SK-N-SH treated with all-trans-retinoic acid at 6 μM for 48 hours (cell line): ENCODE results near the gene SCART1.
"Not testable (repeated sequence)": the region's sequence is repeated elsewhere in the genome, so short reads cannot be mapped to it uniquely, and the experiment has no call there.

Experiments used
- ATAC-seq: fragments of 200-7000 bp; cut with Tn5 transposase; 3 replicates; pipeline ENCODE4 v1.9.1; 2020; ENCODE audit warnings: mild to moderate bottlenecking, moderate library complexity
- ARNTL ChIP-seq: fragments of 450-650 bp; formaldehyde crosslinking; IDR thresholded peaks from 2 replicates; pipeline ENCODE4 v1.5.0; 2020; ENCODE audit warnings: low read depth, mild to moderate bottlenecking, moderate library complexity, borderline replicate concordance
- BACH2 ChIP-seq: fragments of 250-450 bp; sonication (Bioruptor Pico); IDR thresholded peaks from 2 replicates; pipeline ENCODE4 v1.9.0; 2021; ENCODE audit warnings: mild to moderate bottlenecking, borderline replicate concordance
- CREB5 ChIP-seq: fragments of 250-450 bp; sonication (Bioruptor Pico); IDR thresholded peaks from 2 replicates; pipeline ENCODE4 v1.5.1; 2020; ENCODE audit warnings: low read depth, mild to moderate bottlenecking, moderate library complexity
- CSDC2 ChIP-seq: fragments of 250-450 bp; sonication (Bioruptor Pico); IDR thresholded peaks from 2 replicates; pipeline ENCODE4 v1.5.0; 2020; ENCODE audit warnings: mild to moderate bottlenecking, moderate library complexity
- ESRRG ChIP-seq: fragments of 250-450 bp; sonication (Bioruptor Pico); IDR thresholded peaks from 2 replicates; pipeline ENCODE4 v1.6.1; 2021; ENCODE audit warnings: mild to moderate bottlenecking
- GLIS3 ChIP-seq: fragments of 250-450 bp; sonication (Bioruptor Pico); IDR thresholded peaks from 2 replicates; pipeline ENCODE4 v1.5.0; 2020; ENCODE audit warnings: mild to moderate bottlenecking, moderate library complexity
- PATZ1 ChIP-seq: fragments of 250-450 bp; sonication (Bioruptor Pico); IDR thresholded peaks from 2 replicates; pipeline ENCODE4 v1.8.0; 2020; ENCODE audit warnings: mild to moderate bottlenecking, moderate library complexity, borderline replicate concordance
- POU6F1 ChIP-seq: fragments of 250-450 bp; sonication (Bioruptor Pico); IDR thresholded peaks from 2 replicates; pipeline ENCODE4 v1.8.0; 2021; ENCODE audit warnings: low read depth, mild to moderate bottlenecking, moderate library complexity, borderline replicate concordance
- PPARA ChIP-seq: fragments of 250-450 bp; sonication (Bioruptor Pico); IDR thresholded peaks from 2 replicates; pipeline ENCODE4 v1.5.0; 2020; ENCODE audit warnings: mild to moderate bottlenecking, borderline replicate concordance
- RARB ChIP-seq: fragments of 250-450 bp; sonication (Bioruptor Pico); IDR thresholded peaks from 2 replicates; pipeline ENCODE4 v1.8.0; 2021; ENCODE audit warnings: mild to moderate bottlenecking, moderate library complexity
- SNAI2 ChIP-seq: fragments of 250-450 bp; sonication (Bioruptor Pico); IDR thresholded peaks from 2 replicates; pipeline ENCODE4 v1.5.0; 2020; ENCODE audit warnings: mild to moderate bottlenecking, moderate library complexity
- TCF4 ChIP-seq: fragments of 250-450 bp; sonication (Bioruptor Pico); IDR thresholded peaks from 2 replicates; pipeline ENCODE4 v1.8.0; 2021; ENCODE audit warnings: mild to moderate bottlenecking, moderate library complexity, borderline replicate concordance
- TSHZ2 ChIP-seq: fragments of 250-450 bp; sonication (Bioruptor Pico); IDR thresholded peaks from 2 replicates; pipeline ENCODE4 v1.5.0; 2020; ENCODE audit warnings: mild to moderate bottlenecking, moderate library complexity
- ZC3H10 ChIP-seq: fragments of 250-450 bp; sonication (Bioruptor Pico); IDR thresholded peaks from 2 replicates; pipeline ENCODE4 v1.5.1; 2021; ENCODE audit warnings: mild to moderate bottlenecking, moderate library complexity
- ZFP3 ChIP-seq: fragments of 250-450 bp; sonication (Bioruptor Pico); IDR thresholded peaks from 2 replicates; pipeline ENCODE4 v1.5.0; 2020; ENCODE audit warnings: mild to moderate bottlenecking, moderate library complexity
- ZFP30 ChIP-seq: fragments of 450-650 bp; formaldehyde crosslinking; IDR thresholded peaks from 2 replicates; pipeline ENCODE4 v1.5.0; 2022; ENCODE audit warnings: mild to moderate bottlenecking, moderate library complexity
- ZNF565 ChIP-seq: fragments of 450-650 bp; formaldehyde crosslinking; conservative IDR thresholded peaks from 2 replicates; pipeline ENCODE4 v1.5.0; 2020; ENCODE audit warnings: low read depth, mild to moderate bottlenecking, moderate library complexity
- ZNF70 ChIP-seq: fragments of 450-650 bp; formaldehyde crosslinking; IDR thresholded peaks from 2 replicates; pipeline ENCODE4 v1.5.0; 2020; ENCODE audit warnings: mild to moderate bottlenecking, moderate library complexity

SCART1 gene

GRCh38 chr10:133489816-133490588, 36.3 kb downstream of the SCART1 start:
- ATAC-seq: no peak
- no peak for TF ChIP-seq ZNF565 (CRISPR knock-in tag)
- no peak for TF ChIP-seq PATZ1 (CRISPR knock-in tag)
- TF ChIP-seq TSHZ2 (CRISPR knock-in tag): no peak
- no peak for TF ChIP-seq ZFP30 (CRISPR knock-in tag)
- no peak for TF ChIP-seq ARNTL (CRISPR knock-in tag)
- no peak for TF ChIP-seq BACH2
- TF ChIP-seq ZNF70: no peak
- no peak for TF ChIP-seq CREB5 (CRISPR knock-in tag)
- no peak for TF ChIP-seq CSDC2 (CRISPR knock-in tag)
- no peak for TF ChIP-seq TCF4 (CRISPR knock-in tag)
- no peak for TF ChIP-seq SNAI2
- no peak for TF ChIP-seq ESRRG
- no peak for TF ChIP-seq POU6F1 (CRISPR knock-in tag)
- no peak for TF ChIP-seq RARB (CRISPR knock-in tag)
- no peak for TF ChIP-seq GLIS3 (CRISPR knock-in tag)

- ATAC-seq: not testable (repeated sequence)
Observed at GRCh38 chr10:133493562-133493961, 39.8 kb downstream of the SCART1 start.

GRCh38 chr10:133497363-133497762, 43.6 kb downstream of the SCART1 start:
- ATAC-seq: not testable (repeated sequence)

- ATAC-seq: not testable (repeated sequence)
Observed at GRCh38 chr10:133499176-133499575, 45.4 kb downstream of the SCART1 start.

GRCh38 chr10:133500897-133501296, 47.2 kb downstream of the SCART1 start:
- not testable (repeated sequence) for ATAC-seq

- no peak for ATAC-seq
- no peak for TF ChIP-seq CSDC2 (CRISPR knock-in tag)
- no peak for TF ChIP-seq TSHZ2 (CRISPR knock-in tag)
- no peak for TF ChIP-seq PATZ1 (CRISPR knock-in tag)
- TF ChIP-seq ZFP30 (CRISPR knock-in tag): no peak
- no peak for TF ChIP-seq ZC3H10 (CRISPR knock-in tag)
- TF ChIP-seq ZFP3 (CRISPR knock-in tag): no peak
- TF ChIP-seq PPARA (CRISPR knock-in tag): no peak
- TF ChIP-seq POU6F1 (CRISPR knock-in tag): no peak
- no peak for TF ChIP-seq BACH2
Observed at GRCh38 chr10:133509700-133510099, 56.0 kb downstream of the SCART1 start.
